Measurements from ENCODE around the gene CYTH4. TPM values are rescaled to one million over a fixed set of nuclear protein-coding genes. Genes with fewer than 3 reads are reported as not detected.

The CYTH4 gene
- total RNA-seq, 1 experiment from 2014 or later, result not detected

DNA sequence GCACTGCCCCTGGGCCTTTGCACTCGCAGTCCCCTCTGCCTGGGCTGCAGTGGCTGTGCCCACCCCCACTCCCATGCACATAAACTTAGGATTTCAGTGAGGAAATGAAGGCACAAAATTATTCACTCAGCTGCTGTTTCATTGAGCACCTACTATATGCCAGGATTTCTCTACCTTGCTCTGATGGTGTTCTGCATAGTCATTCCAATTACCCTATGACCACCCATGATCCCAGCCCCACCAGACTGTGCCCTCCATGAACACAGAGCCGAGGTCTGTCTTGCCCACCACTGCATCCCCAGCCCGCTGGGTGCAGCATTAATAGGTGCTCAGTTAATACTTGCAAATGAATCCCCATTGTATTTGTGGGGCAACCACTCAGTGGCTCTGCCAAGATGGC is 10.9 kb downstream of the CYTH4 start:
- Histone ChIP-seq H3K4me2 (no peak overlapping the region), H3K9me3 (ENCODE audit: insufficient read depth, low read depth) (no peaks in the 10 kb centered on the region), H4K20me1 (ENCODE audit: insufficient read depth) (no peaks in the 10 kb centered on the region), H3F3A (ENCODE audit: insufficient read depth, low read depth) (no peaks in the 10 kb centered on the region), H2AFZ (no peak overlapping the region), H3K4me3 (no peak overlapping the region), H3K9me2 (ENCODE audit: insufficient read depth) (no peaks in the 10 kb centered on the region), H3K4me1 (replicated peaks; ENCODE audit: insufficient read depth) (0 out of 2 replicates have a peak, but pooled peaks cover 6% of the 10 kb centered on the region), H3K27me3 (ENCODE audit: insufficient read depth, low read depth) (no peaks in the 10 kb centered on the region), H3K79me2 (ENCODE audit: low read depth) (no peaks in the 10 kb centered on the region), H3K36me3 (ENCODE audit: low read depth) (no peaks in the 10 kb centered on the region), H3K27ac (no peak overlapping the region)
- no peak for DNase-seq
- intact Hi-C loops (cut with micrococcal nuclease; ENCODE audit: unreplicated experiment), result no loop called here
- BruUV-seq (replicated peaks), result no TSS peak
- TF ChIP-seq, protein P1, sequence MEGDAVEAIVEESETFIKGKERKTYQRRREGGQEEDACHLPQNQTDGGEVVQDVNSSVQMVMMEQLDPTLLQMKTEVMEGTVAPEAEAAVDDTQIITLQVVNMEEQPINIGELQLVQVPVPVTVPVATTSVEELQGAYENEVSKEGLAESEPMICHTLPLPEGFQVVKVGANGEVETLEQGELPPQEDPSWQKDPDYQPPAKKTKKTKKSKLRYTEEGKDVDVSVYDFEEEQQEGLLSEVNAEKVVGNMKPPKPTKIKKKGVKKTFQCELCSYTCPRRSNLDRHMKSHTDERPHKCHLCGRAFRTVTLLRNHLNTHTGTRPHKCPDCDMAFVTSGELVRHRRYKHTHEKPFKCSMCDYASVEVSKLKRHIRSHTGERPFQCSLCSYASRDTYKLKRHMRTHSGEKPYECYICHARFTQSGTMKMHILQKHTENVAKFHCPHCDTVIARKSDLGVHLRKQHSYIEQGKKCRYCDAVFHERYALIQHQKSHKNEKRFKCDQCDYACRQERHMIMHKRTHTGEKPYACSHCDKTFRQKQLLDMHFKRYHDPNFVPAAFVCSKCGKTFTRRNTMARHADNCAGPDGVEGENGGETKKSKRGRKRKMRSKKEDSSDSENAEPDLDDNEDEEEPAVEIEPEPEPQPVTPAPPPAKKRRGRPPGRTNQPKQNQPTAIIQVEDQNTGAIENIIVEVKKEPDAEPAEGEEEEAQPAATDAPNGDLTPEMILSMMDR (conservative IDR thresholded peaks at IDR 0.05), result no peak
- TF ChIP-seq EZH2 (IDR thresholded peaks at IDR 0.05; ENCODE audit: low read depth), result no peak
- ChIA-PET CTCF (no interaction called here), POLR2A (ENCODE audit: unreplicated experiment) (no interaction called here)

DNA sequence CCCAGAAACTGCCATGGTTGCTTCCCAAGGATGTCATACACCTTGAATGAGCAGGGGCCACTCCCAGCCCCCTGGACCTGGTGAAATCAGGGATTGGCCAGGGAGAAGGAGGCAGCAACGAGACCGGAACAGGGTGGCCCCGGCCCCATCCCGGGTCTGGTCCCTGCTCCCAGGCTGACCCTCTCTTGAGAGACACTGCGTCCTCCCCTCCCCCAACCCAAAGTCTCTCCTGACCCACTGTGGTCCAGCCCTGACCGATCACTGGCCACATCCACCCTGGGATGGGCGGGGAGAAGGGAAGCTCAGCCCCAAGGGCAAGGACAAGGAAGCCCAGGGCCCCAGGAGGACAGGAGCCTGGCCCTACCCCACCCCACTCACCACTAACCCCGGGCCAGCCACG is 12.4 kb downstream of the CYTH4 start:
- CTCF ChIA-PET, result interaction anchor here (0.5 kb wide), 1 partner anchor 298 kb away, joined by 5 read pairs; no protein-coding TSS in a partner anchor

DNA sequence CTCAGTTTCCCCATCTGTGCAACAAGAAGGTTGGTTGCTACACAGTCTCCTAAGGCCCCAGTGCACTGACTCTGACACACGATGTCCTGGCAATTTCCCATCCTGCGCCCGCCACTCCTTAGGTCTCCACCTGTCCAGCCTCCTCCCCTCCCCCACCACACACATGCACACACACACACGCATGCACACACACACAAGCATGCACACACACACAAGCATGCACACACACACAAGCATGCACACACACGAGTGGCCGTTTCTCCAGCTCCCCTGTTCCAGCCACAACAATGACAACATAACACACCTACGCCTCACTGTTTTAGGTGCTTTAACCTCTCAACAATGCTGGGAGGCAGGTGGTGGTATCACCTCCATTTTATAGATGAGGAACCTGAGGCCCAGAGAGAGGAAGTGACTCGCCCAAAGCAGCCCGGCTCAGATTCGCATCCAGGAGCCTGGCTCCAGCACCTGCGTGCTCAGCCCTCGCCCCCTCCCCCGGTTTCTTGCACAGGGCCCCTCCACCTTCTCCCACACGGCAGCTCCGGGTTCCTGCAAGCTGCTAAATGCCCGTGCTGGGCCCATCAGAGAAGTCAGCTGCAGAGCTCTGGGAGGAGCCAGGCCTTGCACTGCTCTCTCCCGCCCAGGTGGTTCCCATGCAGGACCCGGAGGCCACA is 13.0 kb downstream of the CYTH4 start:
- ChIA-PET CTCF (interaction anchor here (0.5 to 0.6 kb wide), 2 partner anchors 14 to 297 kb away, joined by 3 to 5 read pairs; no protein-coding TSS in a partner anchor), POLR2A (ENCODE audit: unreplicated experiment) (no interaction called here)
- H3F3A ChIP-seq (ENCODE audit: insufficient read depth, low read depth), result no peaks in the 10 kb centered on the region
- no peaks in the 10 kb centered on the region for H3K36me3 ChIP-seq (ENCODE audit: low read depth)
- no peak overlapping the region for H2AFZ ChIP-seq
- no peak overlapping the region for H3K27ac ChIP-seq
- H3K4me2 ChIP-seq, result no peak overlapping the region
- DNase-seq, result no peak
- no peaks in the 10 kb centered on the region for H3K9me2 ChIP-seq (ENCODE audit: insufficient read depth)
- no TSS peak for BruUV-seq (replicated peaks)
- no peak overlapping the region for H3K4me3 ChIP-seq
- H3K27me3 ChIP-seq (ENCODE audit: insufficient read depth, low read depth), result no peaks in the 10 kb centered on the region
- 0 out of 2 replicates have a peak, but pooled peaks cover 6% of the 10 kb centered on the region for H3K4me1 ChIP-seq (replicated peaks; ENCODE audit: insufficient read depth)
- H3K9me3 ChIP-seq (ENCODE audit: insufficient read depth, low read depth), result no peaks in the 10 kb centered on the region
- intact Hi-C loops (cut with micrococcal nuclease; ENCODE audit: unreplicated experiment), result no loop called here
- no peaks in the 10 kb centered on the region for H4K20me1 ChIP-seq (ENCODE audit: insufficient read depth)
- no peak for TF ChIP-seq EZH2 (IDR thresholded peaks at IDR 0.05; ENCODE audit: low read depth)
- TF ChIP-seq, protein P1 (conservative IDR thresholded peaks at IDR 0.05), result no peak
- no peaks in the 10 kb centered on the region for H3K79me2 ChIP-seq (ENCODE audit: low read depth)

More for the DNA sequence above, 12.4 kb downstream of the CYTH4 start:
- intact Hi-C loops (cut with micrococcal nuclease; ENCODE audit: unreplicated experiment), result no loop called here
- Histone ChIP-seq H4K20me1 (ENCODE audit: insufficient read depth) (no peaks in the 10 kb centered on the region), H3K4me2 (no peak overlapping the region), H3K27ac (no peak overlapping the region), H3K4me1 (replicated peaks; ENCODE audit: insufficient read depth) (0 out of 2 replicates have a peak, but pooled peaks cover 6% of the 10 kb centered on the region), H3K79me2 (ENCODE audit: low read depth) (no peaks in the 10 kb centered on the region), H3K9me2 (ENCODE audit: insufficient read depth) (no peaks in the 10 kb centered on the region), H3F3A (ENCODE audit: insufficient read depth, low read depth) (no peaks in the 10 kb centered on the region), H3K4me3 (no peak overlapping the region), H3K36me3 (ENCODE audit: low read depth) (no peaks in the 10 kb centered on the region), H3K9me3 (ENCODE audit: insufficient read depth, low read depth) (no peaks in the 10 kb centered on the region), H3K27me3 (ENCODE audit: insufficient read depth, low read depth) (no peaks in the 10 kb centered on the region), H2AFZ (no peak overlapping the region)
- DNase-seq, result no peak
- POLR2A ChIA-PET (ENCODE audit: unreplicated experiment), result no interaction called here
- no TSS peak for BruUV-seq (replicated peaks)
- no peak for TF ChIP-seq EZH2 (IDR thresholded peaks at IDR 0.05; ENCODE audit: low read depth)
- TF ChIP-seq, protein P1 (conservative IDR thresholded peaks at IDR 0.05), result no peak
